ENCODE results near the gene ANO2.

Gene ANO2

GRCh38 chr12:5533368-5533767 lies 411.7 kb downstream of the ANO2 start:
- H3F3A ChIP-seq (ENCODE audit: control insufficient read depth, insufficient read depth), result no peaks in the 10 kb centered on the region
- H3K9me2 ChIP-seq (replicated peaks; ENCODE audit: control insufficient read depth, low read length), result no peaks in the 10 kb centered on the region
- H3K4me3 ChIP-seq (ENCODE audit: low read length), result no peak overlapping the region
- H3K4me1 ChIP-seq (ENCODE audit: control insufficient read depth, low read length), result no peaks in the 10 kb centered on the region
- no peaks in the 10 kb centered on the region for H3K79me2 ChIP-seq (ENCODE audit: control insufficient read depth, low read length)
- TF ChIP-seq CTCF (IDR thresholded peaks at IDR 0.05; ENCODE audit: low read depth, low read length, poor library complexity, severe bottlenecking), result no peak
- no peak for TF ChIP-seq EZH2phosphoT487 (IDR thresholded peaks at IDR 0.05; ENCODE audit: borderline replicate concordance, low read length)
- H3K27ac ChIP-seq (ENCODE audit: low read depth, low read length), result no peak overlapping the region
- no peak overlapping the region for H3K4me2 ChIP-seq (ENCODE audit: low read length)
- no peaks in the 10 kb centered on the region for H3K9me3 ChIP-seq (ENCODE audit: control insufficient read depth, insufficient read depth, low read length)
- no peaks in the 10 kb centered on the region for H4K20me1 ChIP-seq (ENCODE audit: control insufficient read depth, insufficient read depth, low read depth, low read length)
- H3K36me3 ChIP-seq (ENCODE audit: control insufficient read depth, low read length), result no peaks in the 10 kb centered on the region
- peaks cover 21% of the 10 kb centered on the region for H3K27me3 ChIP-seq (ENCODE audit: control insufficient read depth, low read length)

GRCh38 chr12:5525783-5526367 lies 419.2 kb downstream of the ANO2 start:
- Histone ChIP-seq H3K79me2 (ENCODE audit: control insufficient read depth, low read length) (no peaks in the 10 kb centered on the region), H3K9me2 (replicated peaks; ENCODE audit: control insufficient read depth, low read length) (no peaks in the 10 kb centered on the region), H3K4me2 (ENCODE audit: low read length) (no peak overlapping the region), H3F3A (ENCODE audit: control insufficient read depth, insufficient read depth) (no peaks in the 10 kb centered on the region), H3K36me3 (ENCODE audit: control insufficient read depth, low read length) (no peaks in the 10 kb centered on the region), H4K20me1 (ENCODE audit: control insufficient read depth, insufficient read depth, low read depth, low read length) (no peaks in the 10 kb centered on the region), H3K4me3 (ENCODE audit: low read length) (no peak overlapping the region), H3K9me3 (ENCODE audit: control insufficient read depth, insufficient read depth, low read length) (no peaks in the 10 kb centered on the region), H3K27me3 (ENCODE audit: control insufficient read depth, low read length) (peaks cover 7% of the 10 kb centered on the region), H3K27ac (ENCODE audit: low read depth, low read length) (no peak overlapping the region), H3K4me1 (ENCODE audit: control insufficient read depth, low read length) (no peaks in the 10 kb centered on the region)
- TF ChIP-seq CTCF (IDR thresholded peaks at IDR 0.05; ENCODE audit: low read depth, low read length, poor library complexity, severe bottlenecking) (no peak), EZH2phosphoT487 (IDR thresholded peaks at IDR 0.05; ENCODE audit: borderline replicate concordance, low read length) (no peak)

GRCh38 chr12:5524769-5525436 lies 420.2 kb downstream of the ANO2 start:
- no peak for TF ChIP-seq CTCF (IDR thresholded peaks at IDR 0.05; ENCODE audit: low read depth, low read length, poor library complexity, severe bottlenecking)
- TF ChIP-seq EZH2phosphoT487 (IDR thresholded peaks at IDR 0.05; ENCODE audit: borderline replicate concordance, low read length), result no peak
- no peak overlapping the region for H3K4me3 ChIP-seq (ENCODE audit: low read length)
- H4K20me1 ChIP-seq (ENCODE audit: control insufficient read depth, insufficient read depth, low read depth, low read length), result no peaks in the 10 kb centered on the region
- no peaks in the 10 kb centered on the region for H3K9me3 ChIP-seq (ENCODE audit: control insufficient read depth, insufficient read depth, low read length)
- H3K9me2 ChIP-seq (replicated peaks; ENCODE audit: control insufficient read depth, low read length), result no peaks in the 10 kb centered on the region
- H3F3A ChIP-seq (ENCODE audit: control insufficient read depth, insufficient read depth), result no peaks in the 10 kb centered on the region
- H3K27ac ChIP-seq (ENCODE audit: low read depth, low read length), result no peak overlapping the region
- no peaks in the 10 kb centered on the region for H3K4me1 ChIP-seq (ENCODE audit: control insufficient read depth, low read length)
- H3K4me2 ChIP-seq (ENCODE audit: low read length), result no peak overlapping the region
- no peaks in the 10 kb centered on the region for H3K36me3 ChIP-seq (ENCODE audit: control insufficient read depth, low read length)
- no peaks in the 10 kb centered on the region for H3K79me2 ChIP-seq (ENCODE audit: control insufficient read depth, low read length)
- peaks cover 7% of the 10 kb centered on the region for H3K27me3 ChIP-seq (ENCODE audit: control insufficient read depth, low read length)

Measured in DOHH2 (cell line).